SK-N-SH (cell line): ENCODE results near the gene COX10. TPM values are rescaled to one million over a fixed set of nuclear protein-coding genes. Genes with fewer than 3 reads are reported as not detected.

Source experiments
- CTCF ChIA-PET: fragments of 300-600, 350-600 bp; formaldehyde crosslinking; extraction: SDS; loops from one replicate; lab custom pipeline; 2021; lab: Yijun Ruan, JAX
- POLR2A ChIA-PET: fragments of 350-600 bp; sonication (Branson Sonifier 250); formaldehyde crosslinking; extraction: SDS; loops from one replicate; lab custom pipeline; 2020; ENCODE audit warnings: antibody characterized with exemption, inconsistent platforms; lab: Yijun Ruan, JAX
- DNase-seq: peaks from one replicate; pipeline ENCODE4 v3.0.0; 2012
- H2AFZ ChIP-seq: fragments of 200-600 bp; sonication (generic); 2 replicates; pipeline ENCODE4 v1.8.1; 2016; ENCODE audit warnings: antibody characterized with exemption, mild to moderate bottlenecking, low read depth
- H3F3A ChIP-seq: fragments of 200-600 bp; sonication (generic); replicated peaks from 2 replicates; pipeline ENCODE3; 2016; ENCODE audit warnings: antibody characterized with exemption, mild to moderate bottlenecking; ENCODE audit not compliant: insufficient read depth
- H3K27ac ChIP-seq, 2 experiments: fragments of 200-500 bp in 1 of 2; fragments of 200-600 bp in 1 of 2; sonication (Bioruptor generic) in 1 of 2; sonication (generic), shearing (Covaris generic) in 1 of 2; 2 replicates each; pipeline versions ENCODE4 v1.5.1 to v1.6.1; 2014 to 2016; ENCODE audit warnings: low read depth in 2 of 2, inconsistent platforms in 1 of 2, low read length in 1 of 2, mild to moderate bottlenecking in 1 of 2, mixed read lengths in 1 of 2
- H3K27me3 ChIP-seq: fragments of 200-600 bp; sonication (generic), shearing (Covaris generic); 2 replicates; pipeline ENCODE4 v1.6.1; 2016; ENCODE audit warnings: mixed run types; ENCODE audit not compliant: insufficient read depth
- H3K36me3 ChIP-seq, 2 experiments: fragments of 200-500 bp in 1 of 2; fragments of 200-600 bp in 1 of 2; sonication (Bioruptor generic) in 1 of 2; sonication (generic) in 1 of 2; replicated peaks in 1 of 2; 2 replicates each; pipeline versions ENCODE3 to v1.5.1; 2014 to 2016; ENCODE audit warnings: low read length in 1 of 2, mild to moderate bottlenecking in 1 of 2; ENCODE audit not compliant: insufficient read depth in 2 of 2, control insufficient read depth in 1 of 2
- H3K4me1 ChIP-seq, 2 experiments: fragments of 200-500 bp in 1 of 2; fragments of 200-600 bp in 1 of 2; sonication (Bioruptor generic) in 1 of 2; sonication (generic), shearing (Covaris generic) in 1 of 2; 2 replicates each; pipeline versions ENCODE4 v1.5.1 to v1.6.1; 2014 to 2016; ENCODE audit warnings: low read depth in 1 of 2, low read length in 1 of 2, mixed run types in 1 of 2; ENCODE audit not compliant: insufficient read depth in 2 of 2, control insufficient read depth in 1 of 2
- H3K4me2 ChIP-seq: fragments of 200-600 bp; sonication (generic), shearing (Covaris generic); 2 replicates; pipeline ENCODE4 v1.6.1; 2017; ENCODE audit warnings: mixed run types
- H3K4me3 ChIP-seq, 2 experiments: fragments of 200-500 bp in 1 of 2; fragments of 200-600 bp in 1 of 2; sonication (Bioruptor generic) in 1 of 2; sonication (generic), shearing (Covaris generic) in 1 of 2; 2 replicates each; pipeline versions ENCODE4 v1.5.1 to v1.8.1; 2014 to 2016; ENCODE audit warnings: low read depth in 2 of 2, inconsistent platforms in 1 of 2, low read length in 1 of 2, mild to moderate bottlenecking in 1 of 2, mixed read lengths in 1 of 2, moderate library complexity in 1 of 2
- H3K79me2 ChIP-seq: fragments of 200-600 bp; sonication (generic); 2 replicates; pipeline ENCODE4 v1.8.1; 2017; ENCODE audit warnings: mild to moderate bottlenecking; ENCODE audit not compliant: insufficient read depth
- H3K9ac ChIP-seq: fragments of 200-600 bp; sonication (generic); 2 replicates; pipeline ENCODE4 v1.6.1; 2017; ENCODE audit warnings: mixed run types
- H3K9me2 ChIP-seq: fragments of 200-600 bp; sonication (generic); 2 replicates; pipeline ENCODE4 v1.6.1; 2017; ENCODE audit warnings: mixed run types
- H3K9me3 ChIP-seq: fragments of 200-600 bp; sonication (generic); 2 replicates; pipeline ENCODE4 v1.6.1; 2017; ENCODE audit warnings: mixed run types, mild to moderate bottlenecking, moderate library complexity
- H4K20me1 ChIP-seq: fragments of 200-600 bp; sonication (generic); 2 replicates; pipeline ENCODE4 v1.6.1; 2017; ENCODE audit warnings: mild to moderate bottlenecking, mixed run types; ENCODE audit not compliant: insufficient read depth
- CHD2 ChIP-seq: fragments of 150-350 bp; IDR thresholded peaks from 2 replicates; pipeline ENCODE4 v1.6.1; 2018; ENCODE audit warnings: low read length; ENCODE audit not compliant: partially characterized antibody
- ELF1 ChIP-seq: IDR thresholded peaks from 2 replicates; pipeline ENCODE4 v1.4.0; 2012
- EZH2phosphoT487 ChIP-seq: fragments of 200-600 bp; sonication (generic); IDR thresholded peaks from 2 replicates; pipeline ENCODE4 v1.6.1; 2017; ENCODE audit warnings: low read depth, mixed run types, mild to moderate bottlenecking, antibody characterized with exemption, moderate library complexity, borderline replicate concordance
- FOXJ3 ChIP-seq: sonication (generic); formaldehyde crosslinking; IDR thresholded peaks from 2 replicates; pipeline ENCODE4 v1.5.1; 2020; ENCODE audit warnings: mild to moderate bottlenecking, missing genetic modification reagents
- FOXM1 ChIP-seq: IDR thresholded peaks from 2 replicates; pipeline ENCODE4 v1.4.0; 2012; ENCODE audit warnings: low read depth, mild to moderate bottlenecking
- GABPA ChIP-seq: IDR thresholded peaks from 2 replicates; pipeline ENCODE4 v1.4.0; 2012; ENCODE audit warnings: low read depth, mild to moderate bottlenecking
- JUND ChIP-seq: IDR thresholded peaks from 2 replicates; pipeline ENCODE4 v1.4.0; 2012
- NFIC ChIP-seq: IDR thresholded peaks from 2 replicates; pipeline ENCODE4 v1.4.0; 2012; ENCODE audit warnings: borderline replicate concordance
- RAD21 ChIP-seq: IDR thresholded peaks from 2 replicates; pipeline ENCODE4 v1.6.1; 2012; ENCODE audit warnings: mild to moderate bottlenecking, low read length
- RCOR1 ChIP-seq: fragments of 150-350 bp; IDR thresholded peaks from 2 replicates; pipeline ENCODE4 v1.6.1; 2017; ENCODE audit warnings: antibody characterized with exemption, low read length
- RFX5 ChIP-seq: IDR thresholded peaks from 2 replicates; pipeline ENCODE4 v1.6.1; 2012; ENCODE audit warnings: mild to moderate bottlenecking, improper control_type of control experiment, low read length
- RXRA ChIP-seq: IDR thresholded peaks from 2 replicates; pipeline ENCODE4 v1.4.0; 2012; ENCODE audit warnings: low read depth, mild to moderate bottlenecking, borderline replicate concordance
- SMC3 ChIP-seq: IDR thresholded peaks from 2 replicates; pipeline ENCODE4 v1.6.1; 2012; ENCODE audit warnings: low read depth, low read length, improper control_type of control experiment
- TAF1 ChIP-seq: IDR thresholded peaks from 2 replicates; pipeline ENCODE4 v1.6.1; 2012; ENCODE audit warnings: low read depth, mild to moderate bottlenecking, low read length, moderate library complexity, borderline replicate concordance
- WGBS: methylation state at CpG from one replicate; pipeline ENCODE4 v1.1.6; 2017; ENCODE audit warnings: low lambda C conversion rate; 5-methylcytosine and 5-hydroxymethylcytosine counted together
- polyA plus RNA-seq, 3 experiments: library from polyadenylated mRNA; depleted of rRNA; stranded (reverse); fragments of >200 nt; gene quantifications; 2 replicates each; pipeline ENCODE4 v1.2.3, GENCODE V29; 2012
- TF ChIP-seq, protein P1 (sequence below): IDR thresholded peaks from 2 replicates; pipeline ENCODE4; 2012
- TF ChIP-seq, protein P2 (sequence below): IDR thresholded peaks from 2 replicates; pipeline ENCODE4 v1.6.1; 2012; ENCODE audit warnings: mild to moderate bottlenecking, low read depth, low read length, moderate library complexity
- TF ChIP-seq, protein P3 (sequence below): fragments of 200-600 bp; sonication (generic); IDR thresholded peaks from 2 replicates; pipeline ENCODE4 v1.6.1; 2017; ENCODE audit warnings: antibody characterized with exemption, mild to moderate bottlenecking, moderate library complexity
- TF ChIP-seq, protein P4 (sequence below): IDR thresholded peaks from 2 replicates; pipeline ENCODE4 v1.4.0; 2012; ENCODE audit warnings: low read depth
- TF ChIP-seq, protein P5 (sequence below): fragments of 150-350 bp; IDR thresholded peaks from 2 replicates; pipeline ENCODE4 v1.6.1; 2016; ENCODE audit warnings: mild to moderate bottlenecking, low read depth, low read length
- TF ChIP-seq, protein P6 (sequence below): fragments of 150-350 bp; IDR thresholded peaks from 2 replicates; pipeline ENCODE4 v1.6.1; 2017; ENCODE audit warnings: antibody characterized with exemption, low read length, low read depth, borderline replicate concordance

COX10 gene
- polyA plus RNA-seq, 1 of the 3 experiments (the other 2 are of a cell fraction): 8.7 TPM

DNA sequence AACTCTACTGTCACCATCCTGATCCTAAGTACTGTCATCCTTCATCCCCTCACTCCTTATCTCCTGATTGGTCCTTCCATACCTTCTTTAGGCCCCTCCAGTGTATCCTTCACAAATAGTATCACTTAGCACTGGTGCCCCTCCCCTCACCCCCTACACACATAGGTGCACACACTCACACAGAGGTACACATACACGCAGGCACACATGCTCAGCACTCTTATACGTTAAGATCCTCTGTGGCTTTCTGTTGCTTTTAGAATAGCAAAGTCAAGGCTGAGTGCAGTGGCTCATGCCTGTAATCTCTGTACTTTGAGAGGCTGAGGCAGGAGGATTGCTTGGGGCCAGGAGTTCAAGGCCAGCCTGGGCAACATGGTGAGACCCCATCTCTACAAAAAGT lies 135.2 kb downstream of the COX10 start:
- no peaks in the 10 kb centered on the region for H3K79me2 ChIP-seq
- TF ChIP-seq FOXJ3 (CRISPR knock-in tag): no peak
- TF ChIP-seq NFIC: no peak
- TF ChIP-seq CHD2: no peak
- TF ChIP-seq RFX5: no peak
- no peak for TF ChIP-seq SMC3
- TF ChIP-seq, protein P1, sequence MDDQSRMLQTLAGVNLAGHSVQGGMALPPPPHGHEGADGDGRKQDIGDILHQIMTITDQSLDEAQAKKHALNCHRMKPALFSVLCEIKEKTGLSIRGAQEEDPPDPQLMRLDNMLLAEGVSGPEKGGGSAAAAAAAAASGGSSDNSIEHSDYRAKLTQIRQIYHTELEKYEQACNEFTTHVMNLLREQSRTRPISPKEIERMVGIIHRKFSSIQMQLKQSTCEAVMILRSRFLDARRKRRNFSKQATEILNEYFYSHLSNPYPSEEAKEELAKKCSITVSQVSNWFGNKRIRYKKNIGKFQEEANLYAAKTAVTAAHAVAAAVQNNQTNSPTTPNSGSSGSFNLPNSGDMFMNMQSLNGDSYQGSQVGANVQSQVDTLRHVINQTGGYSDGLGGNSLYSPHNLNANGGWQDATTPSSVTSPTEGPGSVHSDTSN: no peak
- no peak for TF ChIP-seq RXRA
- TF ChIP-seq, protein P2, sequence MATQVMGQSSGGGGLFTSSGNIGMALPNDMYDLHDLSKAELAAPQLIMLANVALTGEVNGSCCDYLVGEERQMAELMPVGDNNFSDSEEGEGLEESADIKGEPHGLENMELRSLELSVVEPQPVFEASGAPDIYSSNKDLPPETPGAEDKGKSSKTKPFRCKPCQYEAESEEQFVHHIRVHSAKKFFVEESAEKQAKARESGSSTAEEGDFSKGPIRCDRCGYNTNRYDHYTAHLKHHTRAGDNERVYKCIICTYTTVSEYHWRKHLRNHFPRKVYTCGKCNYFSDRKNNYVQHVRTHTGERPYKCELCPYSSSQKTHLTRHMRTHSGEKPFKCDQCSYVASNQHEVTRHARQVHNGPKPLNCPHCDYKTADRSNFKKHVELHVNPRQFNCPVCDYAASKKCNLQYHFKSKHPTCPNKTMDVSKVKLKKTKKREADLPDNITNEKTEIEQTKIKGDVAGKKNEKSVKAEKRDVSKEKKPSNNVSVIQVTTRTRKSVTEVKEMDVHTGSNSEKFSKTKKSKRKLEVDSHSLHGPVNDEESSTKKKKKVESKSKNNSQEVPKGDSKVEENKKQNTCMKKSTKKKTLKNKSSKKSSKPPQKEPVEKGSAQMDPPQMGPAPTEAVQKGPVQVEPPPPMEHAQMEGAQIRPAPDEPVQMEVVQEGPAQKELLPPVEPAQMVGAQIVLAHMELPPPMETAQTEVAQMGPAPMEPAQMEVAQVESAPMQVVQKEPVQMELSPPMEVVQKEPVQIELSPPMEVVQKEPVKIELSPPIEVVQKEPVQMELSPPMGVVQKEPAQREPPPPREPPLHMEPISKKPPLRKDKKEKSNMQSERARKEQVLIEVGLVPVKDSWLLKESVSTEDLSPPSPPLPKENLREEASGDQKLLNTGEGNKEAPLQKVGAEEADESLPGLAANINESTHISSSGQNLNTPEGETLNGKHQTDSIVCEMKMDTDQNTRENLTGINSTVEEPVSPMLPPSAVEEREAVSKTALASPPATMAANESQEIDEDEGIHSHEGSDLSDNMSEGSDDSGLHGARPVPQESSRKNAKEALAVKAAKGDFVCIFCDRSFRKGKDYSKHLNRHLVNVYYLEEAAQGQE: no peak
- TF ChIP-seq RAD21: no peak
- TF ChIP-seq, all 33 proteins: peak for 0
- H4K20me1 ChIP-seq: no peaks in the 10 kb centered on the region
- no peaks in the 10 kb centered on the region for H3F3A ChIP-seq
- ChIA-PET POLR2A (no interaction called here), CTCF (no interaction called here)
- H3K9me2 ChIP-seq: no peaks in the 10 kb centered on the region
- no peaks in the 10 kb centered on the region for H3K27me3 ChIP-seq
- 100% methylated on average over 2 of the region's 2 CpGs for WGBS
- no peak overlapping the region for H3K4me2 ChIP-seq
- H3K27ac ChIP-seq: no peak overlapping the region
- H3K4me3 ChIP-seq: no peak overlapping the region
- DNase-seq: no peak
- H3K9me3 ChIP-seq: no peaks in the 10 kb centered on the region
- peaks cover 0 to 19% of the 10 kb centered on the region in 2 experiments for H3K36me3 ChIP-seq
- H3K4me1 ChIP-seq: peaks cover 0 to 4% of the 10 kb centered on the region in 2 experiments; a peak in 1 of 4 replicates
- H2AFZ ChIP-seq: no peak overlapping the region
- no peak overlapping the region for H3K9ac ChIP-seq

DNA sequence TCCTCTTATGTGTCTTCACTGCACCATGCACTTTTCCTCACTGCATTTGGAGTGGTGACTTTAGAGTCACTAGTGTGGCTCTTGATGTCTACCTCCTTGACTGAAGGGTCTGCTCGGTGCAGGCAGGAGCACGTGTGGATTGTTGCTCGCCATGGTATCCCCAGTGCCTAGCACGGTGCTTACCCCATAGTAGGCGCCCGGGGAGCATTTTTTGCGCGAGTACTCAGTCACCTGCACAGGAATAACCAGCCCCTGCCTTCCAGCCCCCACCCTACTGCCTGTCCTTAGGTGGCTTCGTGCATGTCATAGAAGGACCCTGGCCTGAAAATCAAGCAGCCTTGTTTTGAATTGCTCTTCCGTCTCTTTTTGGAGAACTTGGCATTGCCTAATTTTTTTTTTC lies 136.1 kb downstream of the COX10 start:
- Histone ChIP-seq H3K79me2 (no peaks in the 10 kb centered on the region), H3K9me2 (no peaks in the 10 kb centered on the region), H3K4me1 (peaks cover 0 to 1% of the 10 kb centered on the region in 2 experiments; a peak in 1 of 4 replicates), H3K9ac (no peak overlapping the region), H3K27ac (no peak overlapping the region), H3F3A (no peaks in the 10 kb centered on the region), H3K4me3 (no peak overlapping the region), H4K20me1 (no peaks in the 10 kb centered on the region), H3K4me2 (no peak overlapping the region), H3K36me3 (peaks cover 0 to 19% of the 10 kb centered on the region in 2 experiments), H2AFZ (no peak overlapping the region), H3K27me3 (no peaks in the 10 kb centered on the region), H3K9me3 (no peaks in the 10 kb centered on the region)
- ChIA-PET CTCF (interaction anchor here (0.6 kb wide), 1 partner anchor 21 kb away, joined by 3 read pairs; no protein-coding TSS in a partner anchor), POLR2A (no interaction called here)
- 98% methylated on average over 10 of the region's 10 CpGs for WGBS
- DNase-seq: no peak
- no peak for TF ChIP-seq FOXM1
- TF ChIP-seq, protein P3, sequence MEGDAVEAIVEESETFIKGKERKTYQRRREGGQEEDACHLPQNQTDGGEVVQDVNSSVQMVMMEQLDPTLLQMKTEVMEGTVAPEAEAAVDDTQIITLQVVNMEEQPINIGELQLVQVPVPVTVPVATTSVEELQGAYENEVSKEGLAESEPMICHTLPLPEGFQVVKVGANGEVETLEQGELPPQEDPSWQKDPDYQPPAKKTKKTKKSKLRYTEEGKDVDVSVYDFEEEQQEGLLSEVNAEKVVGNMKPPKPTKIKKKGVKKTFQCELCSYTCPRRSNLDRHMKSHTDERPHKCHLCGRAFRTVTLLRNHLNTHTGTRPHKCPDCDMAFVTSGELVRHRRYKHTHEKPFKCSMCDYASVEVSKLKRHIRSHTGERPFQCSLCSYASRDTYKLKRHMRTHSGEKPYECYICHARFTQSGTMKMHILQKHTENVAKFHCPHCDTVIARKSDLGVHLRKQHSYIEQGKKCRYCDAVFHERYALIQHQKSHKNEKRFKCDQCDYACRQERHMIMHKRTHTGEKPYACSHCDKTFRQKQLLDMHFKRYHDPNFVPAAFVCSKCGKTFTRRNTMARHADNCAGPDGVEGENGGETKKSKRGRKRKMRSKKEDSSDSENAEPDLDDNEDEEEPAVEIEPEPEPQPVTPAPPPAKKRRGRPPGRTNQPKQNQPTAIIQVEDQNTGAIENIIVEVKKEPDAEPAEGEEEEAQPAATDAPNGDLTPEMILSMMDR: no peak
- TF ChIP-seq EZH2phosphoT487: no peak
- no peak for TF ChIP-seq TAF1
- no peak for TF ChIP-seq GABPA
- TF ChIP-seq JUND: no peak
- TF ChIP-seq, protein P4, sequence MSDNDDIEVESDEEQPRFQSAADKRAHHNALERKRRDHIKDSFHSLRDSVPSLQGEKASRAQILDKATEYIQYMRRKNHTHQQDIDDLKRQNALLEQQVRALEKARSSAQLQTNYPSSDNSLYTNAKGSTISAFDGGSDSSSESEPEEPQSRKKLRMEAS: no peak
- TF ChIP-seq, protein P5, sequence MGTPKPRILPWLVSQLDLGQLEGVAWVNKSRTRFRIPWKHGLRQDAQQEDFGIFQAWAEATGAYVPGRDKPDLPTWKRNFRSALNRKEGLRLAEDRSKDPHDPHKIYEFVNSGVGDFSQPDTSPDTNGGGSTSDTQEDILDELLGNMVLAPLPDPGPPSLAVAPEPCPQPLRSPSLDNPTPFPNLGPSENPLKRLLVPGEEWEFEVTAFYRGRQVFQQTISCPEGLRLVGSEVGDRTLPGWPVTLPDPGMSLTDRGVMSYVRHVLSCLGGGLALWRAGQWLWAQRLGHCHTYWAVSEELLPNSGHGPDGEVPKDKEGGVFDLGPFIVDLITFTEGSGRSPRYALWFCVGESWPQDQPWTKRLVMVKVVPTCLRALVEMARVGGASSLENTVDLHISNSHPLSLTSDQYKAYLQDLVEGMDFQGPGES: no peak
- TF ChIP-seq RAD21: no peak
- TF ChIP-seq ELF1: no peak
- TF ChIP-seq, protein P6, sequence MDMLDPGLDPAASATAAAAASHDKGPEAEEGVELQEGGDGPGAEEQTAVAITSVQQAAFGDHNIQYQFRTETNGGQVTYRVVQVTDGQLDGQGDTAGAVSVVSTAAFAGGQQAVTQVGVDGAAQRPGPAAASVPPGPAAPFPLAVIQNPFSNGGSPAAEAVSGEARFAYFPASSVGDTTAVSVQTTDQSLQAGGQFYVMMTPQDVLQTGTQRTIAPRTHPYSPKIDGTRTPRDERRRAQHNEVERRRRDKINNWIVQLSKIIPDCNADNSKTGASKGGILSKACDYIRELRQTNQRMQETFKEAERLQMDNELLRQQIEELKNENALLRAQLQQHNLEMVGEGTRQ: no peak
- TF ChIP-seq RCOR1: no peak
